ENCODE data around the gene RNF7.

The RNF7 gene

DNA sequence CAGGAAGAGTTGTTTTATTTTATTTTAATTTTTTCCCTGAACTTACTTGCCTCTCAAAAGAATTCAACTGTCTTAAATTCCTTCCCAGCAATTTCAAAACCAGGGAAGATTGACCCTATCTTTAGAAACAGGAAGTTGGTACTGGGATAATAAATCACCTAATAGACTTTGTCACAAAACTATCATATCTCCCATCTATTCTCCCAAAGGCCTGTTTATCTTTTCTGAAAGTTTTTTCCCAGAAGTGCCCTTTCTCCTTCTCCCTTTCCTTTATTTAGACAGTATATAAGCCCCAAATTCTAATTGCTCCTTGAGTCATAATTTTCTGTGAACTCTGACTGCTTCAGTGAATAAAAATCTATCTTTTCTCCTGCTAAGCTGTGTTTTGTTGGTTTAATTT, 2.9 kb upstream of the RNF7 start:
- Histone ChIP-seq H3K36me3 (replicated peaks; ENCODE audit: insufficient read depth, low read length) (no peaks in the 10 kb centered on the region), H3F3A (ENCODE audit: insufficient read depth, low read length) (no peaks in the 10 kb centered on the region), H3K9me2 (replicated peaks; ENCODE audit: insufficient read depth, low read length) (no peaks in the 10 kb centered on the region), H3K27me3 (replicated peaks; ENCODE audit: insufficient read depth, low read length) (no peaks in the 10 kb centered on the region; the same call in 1 of the 2 replicates), H4K20me1 (ENCODE audit: insufficient read depth, low read length) (no peaks in the 10 kb centered on the region), H3K9me3 (replicated peaks; ENCODE audit: insufficient read depth, low read length) (no peaks in the 10 kb centered on the region), H3K9ac (ENCODE audit: low read length) (no peak overlapping the region), H3K4me2 (ENCODE audit: low read depth, low read length) (no peak overlapping the region), H3K27ac (ENCODE audit: low read length) (no peak overlapping the region), H3K79me2 (ENCODE audit: low read length) (peaks cover 21% of the 10 kb centered on the region), H2AFZ (ENCODE audit: low read length) (no peak overlapping the region), H3K4me1 (ENCODE audit: low read length) (peaks cover 10% of the 10 kb centered on the region), H3K4me3 (ENCODE audit: low read length) (no peak overlapping the region)
- TF ChIP-seq EZH2phosphoT487 (IDR thresholded peaks at IDR 0.05; ENCODE audit: low read length) (no peak), EZH2 (optimal IDR thresholded peaks at IDR 0.05; ENCODE audit: low read depth, low read length) (no peak)
- TF ChIP-seq, protein P1, sequence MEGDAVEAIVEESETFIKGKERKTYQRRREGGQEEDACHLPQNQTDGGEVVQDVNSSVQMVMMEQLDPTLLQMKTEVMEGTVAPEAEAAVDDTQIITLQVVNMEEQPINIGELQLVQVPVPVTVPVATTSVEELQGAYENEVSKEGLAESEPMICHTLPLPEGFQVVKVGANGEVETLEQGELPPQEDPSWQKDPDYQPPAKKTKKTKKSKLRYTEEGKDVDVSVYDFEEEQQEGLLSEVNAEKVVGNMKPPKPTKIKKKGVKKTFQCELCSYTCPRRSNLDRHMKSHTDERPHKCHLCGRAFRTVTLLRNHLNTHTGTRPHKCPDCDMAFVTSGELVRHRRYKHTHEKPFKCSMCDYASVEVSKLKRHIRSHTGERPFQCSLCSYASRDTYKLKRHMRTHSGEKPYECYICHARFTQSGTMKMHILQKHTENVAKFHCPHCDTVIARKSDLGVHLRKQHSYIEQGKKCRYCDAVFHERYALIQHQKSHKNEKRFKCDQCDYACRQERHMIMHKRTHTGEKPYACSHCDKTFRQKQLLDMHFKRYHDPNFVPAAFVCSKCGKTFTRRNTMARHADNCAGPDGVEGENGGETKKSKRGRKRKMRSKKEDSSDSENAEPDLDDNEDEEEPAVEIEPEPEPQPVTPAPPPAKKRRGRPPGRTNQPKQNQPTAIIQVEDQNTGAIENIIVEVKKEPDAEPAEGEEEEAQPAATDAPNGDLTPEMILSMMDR (IDR thresholded peaks at IDR 0.05; ENCODE audit: low read length): no peak
- DNase-seq: no peak

DNA sequence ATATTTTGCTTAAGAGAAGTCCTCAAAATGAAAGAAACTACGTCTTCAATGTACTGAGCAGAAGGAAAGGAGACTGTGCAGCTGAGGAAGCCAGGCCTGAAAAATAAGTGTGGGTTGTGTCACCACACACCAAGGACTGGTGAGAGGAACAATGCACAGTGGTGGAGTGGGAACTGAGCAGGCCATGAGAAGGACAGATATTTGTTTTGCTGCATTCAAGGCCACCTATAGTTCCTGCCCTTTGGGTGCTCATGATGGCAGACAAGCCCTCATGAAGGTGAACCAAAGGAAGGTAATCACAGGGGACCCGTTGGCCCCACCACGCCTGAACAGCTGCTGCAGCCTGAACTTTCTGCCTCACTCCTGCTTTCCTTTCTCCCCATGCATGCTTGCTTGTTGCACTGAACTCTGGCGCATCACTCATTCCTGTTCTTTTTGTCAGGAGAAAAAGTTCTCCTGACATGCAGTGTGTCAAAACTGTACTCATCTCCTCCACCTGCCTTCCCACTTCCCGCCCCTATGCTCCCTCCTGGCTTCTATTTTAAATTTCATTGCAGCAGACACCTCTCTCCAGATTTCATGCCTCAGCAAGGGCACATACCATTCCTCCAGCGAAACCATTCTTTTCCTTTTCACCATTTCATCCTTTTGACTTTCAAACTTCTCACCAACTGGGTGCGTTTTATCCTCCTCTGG, 2.2 kb upstream of the RNF7 start:
- H3K79me2 ChIP-seq (ENCODE audit: low read length): peaks cover 28% of the 10 kb centered on the region
- no peak for DNase-seq
- TF ChIP-seq EZH2phosphoT487 (IDR thresholded peaks at IDR 0.05; ENCODE audit: low read length): no peak
- TF ChIP-seq, protein P1 (IDR thresholded peaks at IDR 0.05; ENCODE audit: low read length): no peak
- no peak for TF ChIP-seq EZH2 (optimal IDR thresholded peaks at IDR 0.05; ENCODE audit: low read depth, low read length)
- H2AFZ ChIP-seq (ENCODE audit: low read length): no peak overlapping the region; the same call in 1 of the 2 replicates
- H3K4me2 ChIP-seq (ENCODE audit: low read depth, low read length): no peak overlapping the region
- H3K36me3 ChIP-seq (replicated peaks; ENCODE audit: insufficient read depth, low read length): no peaks in the 10 kb centered on the region
- peaks cover 16% of the 10 kb centered on the region for H3K4me1 ChIP-seq (ENCODE audit: low read length)
- H4K20me1 ChIP-seq (ENCODE audit: insufficient read depth, low read length): 0 out of 2 replicates have a peak, but pooled peaks cover under 1% of the 10 kb centered on the region
- H3K9me3 ChIP-seq (replicated peaks; ENCODE audit: insufficient read depth, low read length): no peaks in the 10 kb centered on the region
- no peaks in the 10 kb centered on the region for H3F3A ChIP-seq (ENCODE audit: insufficient read depth, low read length)
- no peaks in the 10 kb centered on the region for H3K9me2 ChIP-seq (replicated peaks; ENCODE audit: insufficient read depth, low read length)
- H3K27me3 ChIP-seq (replicated peaks; ENCODE audit: insufficient read depth, low read length): no peaks in the 10 kb centered on the region; the same call in 1 of the 2 replicates
- H3K9ac ChIP-seq (ENCODE audit: low read length): no peak overlapping the region
- H3K27ac ChIP-seq (ENCODE audit: low read length): no peak overlapping the region
- H3K4me3 ChIP-seq (ENCODE audit: low read length): no peak overlapping the region

DNA sequence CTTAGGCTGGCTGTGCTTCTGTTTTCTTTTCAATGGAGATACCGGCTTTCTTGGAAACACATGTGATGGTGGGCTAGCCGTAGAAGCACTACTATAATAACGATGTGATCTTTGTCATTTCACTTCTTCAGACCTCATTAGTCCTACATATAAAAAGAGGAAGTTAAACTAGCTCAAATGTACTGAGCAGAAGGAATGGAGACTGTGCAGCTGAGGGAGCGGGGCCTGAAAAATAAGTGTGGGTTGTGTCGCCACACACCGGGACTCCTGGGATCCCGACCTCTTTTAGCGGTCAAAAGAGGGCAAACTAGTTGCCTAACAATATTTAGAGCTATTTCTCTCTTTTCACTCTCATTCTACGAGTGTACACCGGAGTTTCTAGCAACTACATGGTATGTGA, 1.0 kb upstream of the RNF7 start:
- Histone ChIP-seq H3K27me3 (replicated peaks; ENCODE audit: insufficient read depth, low read length) (no peaks in the 10 kb centered on the region; the same call in 1 of the 2 replicates), H2AFZ (ENCODE audit: low read length) (0 out of 2 replicates have a peak overlapping the region, but pooled peaks have one; percentile 32), H3F3A (ENCODE audit: insufficient read depth, low read length) (no peaks in the 10 kb centered on the region), H3K9me2 (replicated peaks; ENCODE audit: insufficient read depth, low read length) (no peaks in the 10 kb centered on the region), H3K4me3 (ENCODE audit: low read length) (no peak overlapping the region), H3K4me1 (ENCODE audit: low read length) (peaks cover 18% of the 10 kb centered on the region), H3K36me3 (replicated peaks; ENCODE audit: insufficient read depth, low read length) (no peaks in the 10 kb centered on the region), H3K9me3 (replicated peaks; ENCODE audit: insufficient read depth, low read length) (no peaks in the 10 kb centered on the region), H3K4me2 (ENCODE audit: low read depth, low read length) (no peak overlapping the region), H3K79me2 (ENCODE audit: low read length) (peaks cover 39% of the 10 kb centered on the region), H3K9ac (ENCODE audit: low read length) (no peak overlapping the region), H3K27ac (ENCODE audit: low read length) (no peak overlapping the region), H4K20me1 (ENCODE audit: insufficient read depth, low read length) (0 out of 2 replicates have a peak, but pooled peaks cover 3% of the 10 kb centered on the region)
- DNase-seq: no peak
- TF ChIP-seq, protein P1 (IDR thresholded peaks at IDR 0.05; ENCODE audit: low read length): no peak
- TF ChIP-seq EZH2 (optimal IDR thresholded peaks at IDR 0.05; ENCODE audit: low read depth, low read length) (no peak), EZH2phosphoT487 (IDR thresholded peaks at IDR 0.05; ENCODE audit: low read length) (no peak)
